SK-N-SH (cell line): ENCODE data around the gene DNAJC16. TPM values are rescaled to one million over a fixed set of nuclear protein-coding genes. Genes with fewer than 3 reads are reported as not detected.

ENCODE experiments used
- CTCF ChIA-PET: fragments of 300-600, 350-600 bp; formaldehyde crosslinking; extraction: SDS; loops from one replicate; lab custom pipeline; 2021; lab: Yijun Ruan, JAX
- POLR2A ChIA-PET: fragments of 350-600 bp; sonication (Branson Sonifier 250); formaldehyde crosslinking; extraction: SDS; loops from one replicate; lab custom pipeline; 2020; ENCODE audit warnings: antibody characterized with exemption, inconsistent platforms; lab: Yijun Ruan, JAX
- DNase-seq: peaks from one replicate; pipeline ENCODE4 v3.0.0; 2012
- H2AFZ ChIP-seq: fragments of 200-600 bp; sonication (generic); 2 replicates; pipeline ENCODE4 v1.8.1; 2016; ENCODE audit warnings: antibody characterized with exemption, mild to moderate bottlenecking, low read depth
- H3F3A ChIP-seq: fragments of 200-600 bp; sonication (generic); replicated peaks from 2 replicates; pipeline ENCODE3; 2016; ENCODE audit warnings: antibody characterized with exemption, mild to moderate bottlenecking; ENCODE audit not compliant: insufficient read depth
- H3K27ac ChIP-seq, 2 experiments: fragments of 200-500 bp in 1 of 2; fragments of 200-600 bp in 1 of 2; sonication (Bioruptor generic) in 1 of 2; sonication (generic), shearing (Covaris generic) in 1 of 2; 2 replicates each; pipeline versions ENCODE4 v1.5.1 to v1.6.1; 2014 to 2016; ENCODE audit warnings: low read depth in 2 of 2, inconsistent platforms in 1 of 2, low read length in 1 of 2, mild to moderate bottlenecking in 1 of 2, mixed read lengths in 1 of 2
- H3K27me3 ChIP-seq: fragments of 200-600 bp; sonication (generic), shearing (Covaris generic); 2 replicates; pipeline ENCODE4 v1.6.1; 2016; ENCODE audit warnings: mixed run types; ENCODE audit not compliant: insufficient read depth
- H3K36me3 ChIP-seq, 2 experiments: fragments of 200-500 bp in 1 of 2; fragments of 200-600 bp in 1 of 2; sonication (Bioruptor generic) in 1 of 2; sonication (generic) in 1 of 2; replicated peaks in 1 of 2; 2 replicates each; pipeline versions ENCODE3 to v1.5.1; 2014 to 2016; ENCODE audit warnings: low read length in 1 of 2, mild to moderate bottlenecking in 1 of 2; ENCODE audit not compliant: insufficient read depth in 2 of 2, control insufficient read depth in 1 of 2
- H3K4me1 ChIP-seq, 2 experiments: fragments of 200-500 bp in 1 of 2; fragments of 200-600 bp in 1 of 2; sonication (Bioruptor generic) in 1 of 2; sonication (generic), shearing (Covaris generic) in 1 of 2; 2 replicates each; pipeline versions ENCODE4 v1.5.1 to v1.6.1; 2014 to 2016; ENCODE audit warnings: low read depth in 1 of 2, low read length in 1 of 2, mixed run types in 1 of 2; ENCODE audit not compliant: insufficient read depth in 2 of 2, control insufficient read depth in 1 of 2
- H3K4me2 ChIP-seq: fragments of 200-600 bp; sonication (generic), shearing (Covaris generic); 2 replicates; pipeline ENCODE4 v1.6.1; 2017; ENCODE audit warnings: mixed run types
- H3K4me3 ChIP-seq, 2 experiments: fragments of 200-500 bp in 1 of 2; fragments of 200-600 bp in 1 of 2; sonication (Bioruptor generic) in 1 of 2; sonication (generic), shearing (Covaris generic) in 1 of 2; 2 replicates each; pipeline versions ENCODE4 v1.5.1 to v1.8.1; 2014 to 2016; ENCODE audit warnings: low read depth in 2 of 2, inconsistent platforms in 1 of 2, low read length in 1 of 2, mild to moderate bottlenecking in 1 of 2, mixed read lengths in 1 of 2, moderate library complexity in 1 of 2
- H3K79me2 ChIP-seq: fragments of 200-600 bp; sonication (generic); 2 replicates; pipeline ENCODE4 v1.8.1; 2017; ENCODE audit warnings: mild to moderate bottlenecking; ENCODE audit not compliant: insufficient read depth
- H3K9ac ChIP-seq: fragments of 200-600 bp; sonication (generic); 2 replicates; pipeline ENCODE4 v1.6.1; 2017; ENCODE audit warnings: mixed run types
- H3K9me2 ChIP-seq: fragments of 200-600 bp; sonication (generic); 2 replicates; pipeline ENCODE4 v1.6.1; 2017; ENCODE audit warnings: mixed run types
- H3K9me3 ChIP-seq: fragments of 200-600 bp; sonication (generic); 2 replicates; pipeline ENCODE4 v1.6.1; 2017; ENCODE audit warnings: mixed run types, mild to moderate bottlenecking, moderate library complexity
- H4K20me1 ChIP-seq: fragments of 200-600 bp; sonication (generic); 2 replicates; pipeline ENCODE4 v1.6.1; 2017; ENCODE audit warnings: mild to moderate bottlenecking, mixed run types; ENCODE audit not compliant: insufficient read depth
- EP300 ChIP-seq, 2 experiments: IDR thresholded peaks; 2 replicates each; pipeline versions ENCODE4 v1.4.0 to v1.6.1; 2012; ENCODE audit warnings: borderline replicate concordance in 1 of 2, low read depth in 1 of 2, low read length in 1 of 2
- EZH2phosphoT487 ChIP-seq: fragments of 200-600 bp; sonication (generic); IDR thresholded peaks from 2 replicates; pipeline ENCODE4 v1.6.1; 2017; ENCODE audit warnings: low read depth, mixed run types, mild to moderate bottlenecking, antibody characterized with exemption, moderate library complexity, borderline replicate concordance
- FOSL2 ChIP-seq: IDR thresholded peaks from 2 replicates; pipeline ENCODE4 v1.4.0; 2012; ENCODE audit warnings: low read depth, mild to moderate bottlenecking, moderate library complexity, borderline replicate concordance
- FOXJ3 ChIP-seq: sonication (generic); formaldehyde crosslinking; IDR thresholded peaks from 2 replicates; pipeline ENCODE4 v1.5.1; 2020; ENCODE audit warnings: mild to moderate bottlenecking, missing genetic modification reagents
- FOXM1 ChIP-seq: IDR thresholded peaks from 2 replicates; pipeline ENCODE4 v1.4.0; 2012; ENCODE audit warnings: low read depth, mild to moderate bottlenecking
- GABPA ChIP-seq: IDR thresholded peaks from 2 replicates; pipeline ENCODE4 v1.4.0; 2012; ENCODE audit warnings: low read depth, mild to moderate bottlenecking
- NRF1 ChIP-seq: IDR thresholded peaks from 2 replicates; pipeline ENCODE4 v1.6.1; 2012; ENCODE audit warnings: low read depth, mild to moderate bottlenecking, low read length
- RFX5 ChIP-seq: IDR thresholded peaks from 2 replicates; pipeline ENCODE4 v1.6.1; 2012; ENCODE audit warnings: mild to moderate bottlenecking, improper control_type of control experiment, low read length
- RXRA ChIP-seq: IDR thresholded peaks from 2 replicates; pipeline ENCODE4 v1.4.0; 2012; ENCODE audit warnings: low read depth, mild to moderate bottlenecking, borderline replicate concordance
- SIN3A ChIP-seq: IDR thresholded peaks from 2 replicates; pipeline ENCODE4 v1.6.1; 2012; ENCODE audit warnings: low read depth, mild to moderate bottlenecking, low read length, moderate library complexity, borderline replicate concordance
- SMC3 ChIP-seq: IDR thresholded peaks from 2 replicates; pipeline ENCODE4 v1.6.1; 2012; ENCODE audit warnings: low read depth, low read length, improper control_type of control experiment
- TCF12 ChIP-seq: IDR thresholded peaks from 2 replicates; pipeline ENCODE4 v1.4.0; 2012
- YY1 ChIP-seq: IDR thresholded peaks from 2 replicates; pipeline ENCODE4 v1.4.0; 2012; ENCODE audit warnings: low read depth, mild to moderate bottlenecking
- whole genome bisulfite sequencing: methylation state at CpG from one replicate; pipeline ENCODE4 v1.1.6; 2017; ENCODE audit warnings: low lambda C conversion rate; 5-methylcytosine and 5-hydroxymethylcytosine counted together
- polyA plus RNA-seq, 3 experiments: library from polyadenylated mRNA; depleted of rRNA; stranded (reverse); fragments of >200 nt; gene quantifications; 2 replicates each; pipeline ENCODE4 v1.2.3, GENCODE V29; 2012
- TF ChIP-seq, protein P1 (sequence below): fragments of 150-350 bp; IDR thresholded peaks from 2 replicates; pipeline ENCODE4 v1.6.1; 2017; ENCODE audit warnings: antibody characterized with exemption, low read length, low read depth, borderline replicate concordance
- TF ChIP-seq, protein P2 (sequence below): fragments of 150-350 bp; IDR thresholded peaks from 2 replicates; pipeline ENCODE4 v1.6.1; 2016; ENCODE audit warnings: mild to moderate bottlenecking, low read depth, low read length
- TF ChIP-seq, protein P3 (sequence below): IDR thresholded peaks from 2 replicates; pipeline ENCODE4 v1.6.1; 2012; ENCODE audit warnings: mild to moderate bottlenecking, low read depth, low read length, moderate library complexity
- TF ChIP-seq, protein P4 (sequence below): IDR thresholded peaks from 2 replicates; pipeline ENCODE4 v1.4.0; 2012; ENCODE audit warnings: low read depth, borderline replicate concordance
- TF ChIP-seq, protein P5 (sequence below): fragments of 200-600 bp; sonication (generic); IDR thresholded peaks from 2 replicates; pipeline ENCODE4 v1.6.1; 2017; ENCODE audit warnings: antibody characterized with exemption, mild to moderate bottlenecking, moderate library complexity
- TF ChIP-seq, protein P6 (sequence below): IDR thresholded peaks from 2 replicates; pipeline ENCODE4; 2012

DNAJC16 gene
- polyA plus RNA-seq, 1 of the 3 experiments (the other 2 are of a cell fraction), result 8.4 TPM

DNA sequence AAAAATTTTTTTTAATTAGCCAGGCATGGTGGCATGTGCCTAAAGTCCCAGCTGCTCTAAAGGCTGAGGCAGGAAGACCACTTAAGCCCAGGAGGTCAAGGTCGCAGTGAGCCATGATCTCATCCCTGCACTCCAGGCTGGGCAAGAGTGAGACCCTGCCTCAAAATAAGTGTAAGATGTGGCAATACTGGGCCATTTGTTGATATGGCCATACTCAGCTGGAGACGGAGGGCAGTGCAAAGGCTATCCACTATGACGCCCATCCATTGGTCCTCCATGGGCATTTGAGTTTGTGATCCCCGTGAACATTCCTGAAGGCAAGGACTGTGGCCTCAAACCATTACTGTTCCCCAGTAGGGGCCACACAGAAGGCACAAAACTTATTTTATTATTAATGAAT, 4.1 kb upstream of the DNAJC16 start:
- Histone ChIP-seq H3K4me3 (no peak overlapping the region), H3K9me3 (no peaks in the 10 kb centered on the region), H4K20me1 (no peaks in the 10 kb centered on the region; the same call in 1 of the 2 replicates), H3K36me3 (no peaks in the 10 kb centered on the region), H3F3A (peaks cover 16% of the 10 kb centered on the region), H2AFZ (no peak overlapping the region), H3K4me1 (peaks cover under 1 to 19% of the 10 kb centered on the region in 2 experiments; a peak in 3 of 4 replicates), H3K9ac (no peak overlapping the region), H3K79me2 (peaks cover 21% of the 10 kb centered on the region), H3K27ac (no peak overlapping the region), H3K4me2 (no peak overlapping the region), H3K9me2 (no peaks in the 10 kb centered on the region), H3K27me3 (no peaks in the 10 kb centered on the region)
- TF ChIP-seq GABPA (no peak), RFX5 (no peak), EP300 (IDR thresholded peaks at IDR 0.05; ENCODE audit: borderline replicate concordance in 1 of 2, low read depth in 1 of 2, low read length in 1 of 2) (no peak), RXRA (no peak), EZH2phosphoT487 (no peak), SIN3A (no peak), FOXJ3 (no peak), SMC3 (no peak), FOSL2 (no peak), FOXM1 (no peak), YY1 (no peak), NRF1 (no peak), TCF12 (no peak)
- TF ChIP-seq, protein P1, sequence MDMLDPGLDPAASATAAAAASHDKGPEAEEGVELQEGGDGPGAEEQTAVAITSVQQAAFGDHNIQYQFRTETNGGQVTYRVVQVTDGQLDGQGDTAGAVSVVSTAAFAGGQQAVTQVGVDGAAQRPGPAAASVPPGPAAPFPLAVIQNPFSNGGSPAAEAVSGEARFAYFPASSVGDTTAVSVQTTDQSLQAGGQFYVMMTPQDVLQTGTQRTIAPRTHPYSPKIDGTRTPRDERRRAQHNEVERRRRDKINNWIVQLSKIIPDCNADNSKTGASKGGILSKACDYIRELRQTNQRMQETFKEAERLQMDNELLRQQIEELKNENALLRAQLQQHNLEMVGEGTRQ, result no peak
- TF ChIP-seq, protein P2, sequence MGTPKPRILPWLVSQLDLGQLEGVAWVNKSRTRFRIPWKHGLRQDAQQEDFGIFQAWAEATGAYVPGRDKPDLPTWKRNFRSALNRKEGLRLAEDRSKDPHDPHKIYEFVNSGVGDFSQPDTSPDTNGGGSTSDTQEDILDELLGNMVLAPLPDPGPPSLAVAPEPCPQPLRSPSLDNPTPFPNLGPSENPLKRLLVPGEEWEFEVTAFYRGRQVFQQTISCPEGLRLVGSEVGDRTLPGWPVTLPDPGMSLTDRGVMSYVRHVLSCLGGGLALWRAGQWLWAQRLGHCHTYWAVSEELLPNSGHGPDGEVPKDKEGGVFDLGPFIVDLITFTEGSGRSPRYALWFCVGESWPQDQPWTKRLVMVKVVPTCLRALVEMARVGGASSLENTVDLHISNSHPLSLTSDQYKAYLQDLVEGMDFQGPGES, result no peak
- TF ChIP-seq, protein P3, sequence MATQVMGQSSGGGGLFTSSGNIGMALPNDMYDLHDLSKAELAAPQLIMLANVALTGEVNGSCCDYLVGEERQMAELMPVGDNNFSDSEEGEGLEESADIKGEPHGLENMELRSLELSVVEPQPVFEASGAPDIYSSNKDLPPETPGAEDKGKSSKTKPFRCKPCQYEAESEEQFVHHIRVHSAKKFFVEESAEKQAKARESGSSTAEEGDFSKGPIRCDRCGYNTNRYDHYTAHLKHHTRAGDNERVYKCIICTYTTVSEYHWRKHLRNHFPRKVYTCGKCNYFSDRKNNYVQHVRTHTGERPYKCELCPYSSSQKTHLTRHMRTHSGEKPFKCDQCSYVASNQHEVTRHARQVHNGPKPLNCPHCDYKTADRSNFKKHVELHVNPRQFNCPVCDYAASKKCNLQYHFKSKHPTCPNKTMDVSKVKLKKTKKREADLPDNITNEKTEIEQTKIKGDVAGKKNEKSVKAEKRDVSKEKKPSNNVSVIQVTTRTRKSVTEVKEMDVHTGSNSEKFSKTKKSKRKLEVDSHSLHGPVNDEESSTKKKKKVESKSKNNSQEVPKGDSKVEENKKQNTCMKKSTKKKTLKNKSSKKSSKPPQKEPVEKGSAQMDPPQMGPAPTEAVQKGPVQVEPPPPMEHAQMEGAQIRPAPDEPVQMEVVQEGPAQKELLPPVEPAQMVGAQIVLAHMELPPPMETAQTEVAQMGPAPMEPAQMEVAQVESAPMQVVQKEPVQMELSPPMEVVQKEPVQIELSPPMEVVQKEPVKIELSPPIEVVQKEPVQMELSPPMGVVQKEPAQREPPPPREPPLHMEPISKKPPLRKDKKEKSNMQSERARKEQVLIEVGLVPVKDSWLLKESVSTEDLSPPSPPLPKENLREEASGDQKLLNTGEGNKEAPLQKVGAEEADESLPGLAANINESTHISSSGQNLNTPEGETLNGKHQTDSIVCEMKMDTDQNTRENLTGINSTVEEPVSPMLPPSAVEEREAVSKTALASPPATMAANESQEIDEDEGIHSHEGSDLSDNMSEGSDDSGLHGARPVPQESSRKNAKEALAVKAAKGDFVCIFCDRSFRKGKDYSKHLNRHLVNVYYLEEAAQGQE, result no peak
- TF ChIP-seq, protein P4, sequence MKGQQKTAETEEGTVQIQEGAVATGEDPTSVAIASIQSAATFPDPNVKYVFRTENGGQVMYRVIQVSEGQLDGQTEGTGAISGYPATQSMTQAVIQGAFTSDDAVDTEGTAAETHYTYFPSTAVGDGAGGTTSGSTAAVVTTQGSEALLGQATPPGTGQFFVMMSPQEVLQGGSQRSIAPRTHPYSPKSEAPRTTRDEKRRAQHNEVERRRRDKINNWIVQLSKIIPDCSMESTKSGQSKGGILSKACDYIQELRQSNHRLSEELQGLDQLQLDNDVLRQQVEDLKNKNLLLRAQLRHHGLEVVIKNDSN, result no peak
- TF ChIP-seq, protein P5, sequence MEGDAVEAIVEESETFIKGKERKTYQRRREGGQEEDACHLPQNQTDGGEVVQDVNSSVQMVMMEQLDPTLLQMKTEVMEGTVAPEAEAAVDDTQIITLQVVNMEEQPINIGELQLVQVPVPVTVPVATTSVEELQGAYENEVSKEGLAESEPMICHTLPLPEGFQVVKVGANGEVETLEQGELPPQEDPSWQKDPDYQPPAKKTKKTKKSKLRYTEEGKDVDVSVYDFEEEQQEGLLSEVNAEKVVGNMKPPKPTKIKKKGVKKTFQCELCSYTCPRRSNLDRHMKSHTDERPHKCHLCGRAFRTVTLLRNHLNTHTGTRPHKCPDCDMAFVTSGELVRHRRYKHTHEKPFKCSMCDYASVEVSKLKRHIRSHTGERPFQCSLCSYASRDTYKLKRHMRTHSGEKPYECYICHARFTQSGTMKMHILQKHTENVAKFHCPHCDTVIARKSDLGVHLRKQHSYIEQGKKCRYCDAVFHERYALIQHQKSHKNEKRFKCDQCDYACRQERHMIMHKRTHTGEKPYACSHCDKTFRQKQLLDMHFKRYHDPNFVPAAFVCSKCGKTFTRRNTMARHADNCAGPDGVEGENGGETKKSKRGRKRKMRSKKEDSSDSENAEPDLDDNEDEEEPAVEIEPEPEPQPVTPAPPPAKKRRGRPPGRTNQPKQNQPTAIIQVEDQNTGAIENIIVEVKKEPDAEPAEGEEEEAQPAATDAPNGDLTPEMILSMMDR, result no peak
- TF ChIP-seq, protein P6, sequence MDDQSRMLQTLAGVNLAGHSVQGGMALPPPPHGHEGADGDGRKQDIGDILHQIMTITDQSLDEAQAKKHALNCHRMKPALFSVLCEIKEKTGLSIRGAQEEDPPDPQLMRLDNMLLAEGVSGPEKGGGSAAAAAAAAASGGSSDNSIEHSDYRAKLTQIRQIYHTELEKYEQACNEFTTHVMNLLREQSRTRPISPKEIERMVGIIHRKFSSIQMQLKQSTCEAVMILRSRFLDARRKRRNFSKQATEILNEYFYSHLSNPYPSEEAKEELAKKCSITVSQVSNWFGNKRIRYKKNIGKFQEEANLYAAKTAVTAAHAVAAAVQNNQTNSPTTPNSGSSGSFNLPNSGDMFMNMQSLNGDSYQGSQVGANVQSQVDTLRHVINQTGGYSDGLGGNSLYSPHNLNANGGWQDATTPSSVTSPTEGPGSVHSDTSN, result no peak
- 100% methylated on average over 3 of the region's 4 CpGs for WGBS
- DNase-seq, result no peak
- POLR2A ChIA-PET, result no interaction called here
- CTCF ChIA-PET, result no interaction called here
